Astrocyte (in vitro differentiated cells and primary cell): Measurements from ENCODE around the gene GNB1. TPM values are rescaled to one million over a fixed set of nuclear protein-coding genes. Genes with fewer than 3 reads are reported as not detected.
A peak's percentile ranks its signal among the peaks of the same experiment; 100 is the strongest.

Source experiments
- DNase-seq: peaks from one replicate; pipeline ENCODE4 v3.0.0-alpha.2; 2010; ENCODE audit warnings: low read depth
- FAIRE-seq: peaks from 2 replicates; lab custom pipeline; 2011; peaks lifted over from hg19 to GRCh38; lab: Jason Lieb, UNC
- H2AFZ ChIP-seq: 2 replicates; pipeline ENCODE4 v1.6.0; 2012; ENCODE audit warnings: low read depth, low read length, inconsistent platforms
- H3K27ac ChIP-seq: 2 replicates; pipeline ENCODE4 v1.5.1; 2011; ENCODE audit warnings: low read depth, low read length, inconsistent platforms
- H3K27me3 ChIP-seq: 2 replicates; pipeline ENCODE4 v1.6.0; 2011; ENCODE audit warnings: low read length, inconsistent platforms; ENCODE audit not compliant: insufficient read depth
- H3K36me3 ChIP-seq: 2 replicates; pipeline ENCODE4 v1.5.1; 2011; ENCODE audit warnings: low read length, inconsistent platforms; ENCODE audit not compliant: insufficient read depth
- H3K4me1 ChIP-seq: 2 replicates; pipeline ENCODE4 v1.5.1; 2011; ENCODE audit warnings: low read length, inconsistent platforms; ENCODE audit not compliant: insufficient read depth
- H3K4me2 ChIP-seq: 2 replicates; pipeline ENCODE4 v1.6.0; 2012; ENCODE audit warnings: low read length, inconsistent platforms
- H3K4me3 ChIP-seq: 2 replicates; pipeline ENCODE4 v1.5.1; 2011; ENCODE audit warnings: low read depth, mild to moderate bottlenecking, low read length, inconsistent platforms; ENCODE audit not compliant: insufficient read depth
- H3K79me2 ChIP-seq: 2 replicates; pipeline ENCODE4 v1.6.0; 2012; ENCODE audit warnings: mild to moderate bottlenecking, low read length, inconsistent platforms; ENCODE audit not compliant: insufficient read depth
- H3K9ac ChIP-seq: 2 replicates; pipeline ENCODE4 v1.6.0; 2012; ENCODE audit warnings: mild to moderate bottlenecking, low read length, inconsistent platforms
- H3K9me3 ChIP-seq: 2 replicates; pipeline ENCODE4 v1.5.1; 2012; ENCODE audit warnings: low read depth, mild to moderate bottlenecking, low read length, inconsistent platforms; ENCODE audit not compliant: insufficient read depth
- H4K20me1 ChIP-seq: 2 replicates; pipeline ENCODE4 v1.6.0; 2012; ENCODE audit warnings: low read length, inconsistent platforms; ENCODE audit not compliant: insufficient read depth
- H3K27ac Mint-ChIP-seq: one replicate; pipeline ENCODE4 v1.8.0; 2021; ENCODE audit warnings: mild to moderate bottlenecking, mixed read lengths; ENCODE audit not compliant: unreplicated experiment
- H3K27me3 Mint-ChIP-seq: one replicate; pipeline ENCODE4 v1.8.0; 2021; ENCODE audit warnings: low read depth, mixed read lengths; ENCODE audit not compliant: unreplicated experiment
- H3K36me3 Mint-ChIP-seq: one replicate; pipeline ENCODE4 v1.8.0; 2021; ENCODE audit warnings: low read depth, mixed read lengths; ENCODE audit not compliant: unreplicated experiment
- H3K4me1 Mint-ChIP-seq: one replicate; pipeline ENCODE4 v1.8.0; 2021; ENCODE audit warnings: low read depth, mixed read lengths; ENCODE audit not compliant: unreplicated experiment
- H3K4me3 Mint-ChIP-seq: one replicate; pipeline ENCODE4 v1.8.0; 2021; ENCODE audit warnings: mild to moderate bottlenecking, moderate library complexity, mixed read lengths; ENCODE audit not compliant: unreplicated experiment
- H3K9me3 Mint-ChIP-seq: one replicate; pipeline ENCODE4 v1.8.0; 2021; ENCODE audit warnings: mild to moderate bottlenecking, mixed read lengths; ENCODE audit not compliant: unreplicated experiment
- EZH2 ChIP-seq: IDR thresholded peaks from 2 replicates; pipeline ENCODE4 v1.6.1; 2012; ENCODE audit warnings: mild to moderate bottlenecking, low read length, inconsistent platforms; ENCODE audit not compliant: insufficient read depth
- total RNA-seq: library from RNA; stranded (reverse); gene quantifications from 2 replicates; pipeline ENCODE4 v1.2.1, GENCODE V29; 2021
- TF ChIP-seq, protein P1 (sequence below): IDR thresholded peaks from 2 replicates; pipeline ENCODE4 v1.5.1; 2011; ENCODE audit warnings: low read depth, mild to moderate bottlenecking, inconsistent platforms, low read length, moderate library complexity; ENCODE audit not compliant: insufficient read depth

Gene GNB1
- total RNA-seq, 1 donor from 2014 or later: 602 TPM

- no peaks in the 10 kb centered on the region for H4K20me1 ChIP-seq
- H3K4me1 Mint-ChIP-seq: peaks cover 4% of the 10 kb centered on the region
- FAIRE-seq: no peak
- no peak overlapping the region for H3K27ac ChIP-seq
- no peak overlapping the region for H3K27ac Mint-ChIP-seq
- no peak for DNase-seq
- H3K27me3 Mint-ChIP-seq: peaks cover 19% of the 10 kb centered on the region
- H3K9ac ChIP-seq: no peak overlapping the region
- no peaks in the 10 kb centered on the region for H3K36me3 ChIP-seq
- TF ChIP-seq, protein P1, sequence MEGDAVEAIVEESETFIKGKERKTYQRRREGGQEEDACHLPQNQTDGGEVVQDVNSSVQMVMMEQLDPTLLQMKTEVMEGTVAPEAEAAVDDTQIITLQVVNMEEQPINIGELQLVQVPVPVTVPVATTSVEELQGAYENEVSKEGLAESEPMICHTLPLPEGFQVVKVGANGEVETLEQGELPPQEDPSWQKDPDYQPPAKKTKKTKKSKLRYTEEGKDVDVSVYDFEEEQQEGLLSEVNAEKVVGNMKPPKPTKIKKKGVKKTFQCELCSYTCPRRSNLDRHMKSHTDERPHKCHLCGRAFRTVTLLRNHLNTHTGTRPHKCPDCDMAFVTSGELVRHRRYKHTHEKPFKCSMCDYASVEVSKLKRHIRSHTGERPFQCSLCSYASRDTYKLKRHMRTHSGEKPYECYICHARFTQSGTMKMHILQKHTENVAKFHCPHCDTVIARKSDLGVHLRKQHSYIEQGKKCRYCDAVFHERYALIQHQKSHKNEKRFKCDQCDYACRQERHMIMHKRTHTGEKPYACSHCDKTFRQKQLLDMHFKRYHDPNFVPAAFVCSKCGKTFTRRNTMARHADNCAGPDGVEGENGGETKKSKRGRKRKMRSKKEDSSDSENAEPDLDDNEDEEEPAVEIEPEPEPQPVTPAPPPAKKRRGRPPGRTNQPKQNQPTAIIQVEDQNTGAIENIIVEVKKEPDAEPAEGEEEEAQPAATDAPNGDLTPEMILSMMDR: no peak
- no peak for TF ChIP-seq EZH2
- no peak overlapping the region for H3K4me3 ChIP-seq
- H2AFZ ChIP-seq: no peak overlapping the region
- H3K9me3 Mint-ChIP-seq: no peaks in the 10 kb centered on the region
- H3K4me2 ChIP-seq: no peak overlapping the region
- H3K4me3 Mint-ChIP-seq: no peak overlapping the region
- H3K27me3 ChIP-seq: no peaks in the 10 kb centered on the region
- H3K9me3 ChIP-seq: no peaks in the 10 kb centered on the region
- no peaks in the 10 kb centered on the region for H3K36me3 Mint-ChIP-seq
- peaks cover 12% of the 10 kb centered on the region for H3K4me1 ChIP-seq
- peaks cover 4% of the 10 kb centered on the region for H3K79me2 ChIP-seq
Measured at GRCh38 chr1:1911350-1912041, 20.6 kb upstream of the GNB1 start.

DNA sequence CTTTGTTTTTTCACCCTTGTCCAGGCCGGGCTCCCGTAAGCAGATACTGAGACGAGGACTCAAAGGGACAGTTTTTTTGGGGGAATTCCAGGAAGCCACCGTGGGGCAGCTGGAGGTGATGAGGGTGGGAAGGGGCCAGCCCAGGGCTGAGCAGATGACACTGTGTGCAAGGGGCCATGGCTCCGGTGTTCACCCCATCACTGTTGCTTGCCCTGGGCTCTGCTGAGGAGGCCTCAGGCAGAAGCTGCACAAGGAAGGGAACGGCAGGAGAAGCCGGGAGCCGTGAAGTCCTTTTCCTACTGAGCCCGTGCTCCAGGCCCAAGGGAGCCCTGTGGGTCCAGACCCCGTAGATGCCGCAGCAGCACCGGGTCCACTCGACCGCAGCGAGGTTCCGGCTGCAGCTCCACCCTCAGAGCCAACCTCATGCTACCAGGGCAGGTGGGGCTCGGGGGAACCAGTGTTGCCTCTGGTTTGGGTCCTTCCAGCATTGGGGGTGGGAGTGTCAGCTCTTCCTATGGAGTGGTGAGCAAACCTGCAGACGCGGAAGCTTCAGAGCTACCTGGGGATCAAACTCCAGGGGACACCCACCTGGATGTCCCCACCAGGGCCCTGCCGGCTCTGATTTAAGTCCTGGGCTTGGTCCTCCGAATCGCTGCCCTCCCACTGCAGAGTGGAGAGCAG lies 19.9 kb upstream of the GNB1 start:
- Histone ChIP-seq H3K79me2 (peaks cover 4% of the 10 kb centered on the region), H3K4me1 (peaks cover 12% of the 10 kb centered on the region), H3K4me3 (no peak overlapping the region), H3K9me3 (no peaks in the 10 kb centered on the region), H2AFZ (no peak overlapping the region), H3K27ac (no peak overlapping the region), H3K4me2 (no peak overlapping the region), H4K20me1 (no peaks in the 10 kb centered on the region), H3K9ac (no peak overlapping the region), H3K36me3 (no peaks in the 10 kb centered on the region), H3K27me3 (no peaks in the 10 kb centered on the region)
- FAIRE-seq (no peak), DNase-seq (no peak)
- no peak for TF ChIP-seq EZH2
- TF ChIP-seq, protein P1: no peak
- Mint-ChIP-seq H3K9me3 (no peaks in the 10 kb centered on the region), H3K4me1 (peaks cover 10% of the 10 kb centered on the region), H3K27ac (no peak overlapping the region), H3K4me3 (no peak overlapping the region), H3K27me3 (peaks cover 14% of the 10 kb centered on the region), H3K36me3 (no peaks in the 10 kb centered on the region)

DNA sequence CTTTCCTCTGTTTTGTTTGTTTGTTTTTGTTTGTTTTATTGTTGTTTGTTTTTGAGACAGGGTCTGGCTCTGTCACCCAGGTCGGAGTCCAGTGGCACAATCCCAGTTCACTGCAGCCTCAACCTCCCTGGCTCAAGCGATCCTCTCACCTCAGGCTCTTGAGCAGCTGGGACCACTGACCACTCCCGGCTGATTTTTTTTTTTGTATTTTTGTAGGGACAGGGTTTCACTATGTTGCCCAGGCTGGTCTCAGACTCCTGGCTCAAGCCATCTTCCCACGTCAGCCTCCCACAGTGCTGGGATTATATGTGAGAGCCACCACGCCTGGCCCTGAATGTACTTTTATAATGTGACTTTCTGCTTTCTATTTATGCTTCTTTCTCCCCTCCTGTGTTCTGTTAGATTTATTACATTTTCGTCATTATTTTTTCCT lies 19.2 kb upstream of the GNB1 start:
- TF ChIP-seq, protein P1: no peak
- TF ChIP-seq EZH2: no peak
- Mint-ChIP-seq H3K27me3 (peaks cover 12% of the 10 kb centered on the region), H3K4me1 (peaks cover 10% of the 10 kb centered on the region), H3K36me3 (no peaks in the 10 kb centered on the region), H3K4me3 (peak overlapping the region; percentile 86), H3K27ac (peak overlapping the region; percentile 49), H3K9me3 (no peaks in the 10 kb centered on the region)
- FAIRE-seq: no peak
- no peaks in the 10 kb centered on the region for H3K36me3 ChIP-seq
- peaks cover 12% of the 10 kb centered on the region for H3K4me1 ChIP-seq
- H4K20me1 ChIP-seq: no peaks in the 10 kb centered on the region
- no peak overlapping the region for H2AFZ ChIP-seq
- no peak for DNase-seq
- no peaks in the 10 kb centered on the region for H3K27me3 ChIP-seq
- H3K27ac ChIP-seq: peak overlapping the region; percentile 70
- no peaks in the 10 kb centered on the region for H3K9me3 ChIP-seq
- H3K79me2 ChIP-seq: peaks cover 4% of the 10 kb centered on the region
- peak overlapping the region; percentile 83 for H3K4me2 ChIP-seq
- peak overlapping the region; percentile 85 for H3K9ac ChIP-seq
- peak overlapping the region; percentile 64 for H3K4me3 ChIP-seq
